PC-3 (cell line): ENCODE results near the gene RAI14.

Experiments
- EZH2 ChIP-seq: fragments of 300-600 bp; sonication (generic); IDR thresholded peaks from one replicate; pipeline ENCODE4 v1.6.1; 2017; ENCODE audit warnings: antibody characterized with exemption, mild to moderate bottlenecking, low read length; ENCODE audit not compliant: unreplicated experiment
- EZH2phosphoT487 ChIP-seq: fragments of 300-600 bp; sonication (generic); IDR thresholded peaks from 2 replicates; pipeline ENCODE4 v1.6.1; 2018; ENCODE audit warnings: mild to moderate bottlenecking, antibody characterized with exemption, low read length, borderline replicate concordance
- TF ChIP-seq, protein P1 (sequence below): fragments of 300-600 bp; sonication (generic); conservative IDR thresholded peaks from 2 replicates; pipeline ENCODE4 v1.5.1; 2017; ENCODE audit warnings: antibody characterized with exemption, low read depth, mild to moderate bottlenecking, low read length

DNA sequence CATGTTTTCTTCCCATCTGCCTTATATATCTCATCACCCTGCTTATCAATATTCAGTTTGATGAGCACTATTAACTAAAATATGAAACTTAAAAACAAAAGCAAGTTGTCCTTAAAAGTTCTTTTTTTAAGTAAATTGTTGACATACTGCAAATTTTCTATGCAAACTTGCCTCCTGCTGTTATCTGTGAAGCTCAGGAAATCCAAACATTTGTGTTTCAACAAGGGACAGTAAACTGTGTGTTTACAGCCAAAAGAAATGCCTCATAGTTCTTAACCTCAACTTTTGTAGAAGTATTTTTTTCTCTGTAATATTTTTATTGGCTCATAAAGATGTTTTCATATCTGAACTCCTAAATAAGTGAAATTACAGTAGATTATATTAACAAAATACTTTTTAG lies 175.2 kb downstream of the RAI14 start:
- TF ChIP-seq, protein P1, sequence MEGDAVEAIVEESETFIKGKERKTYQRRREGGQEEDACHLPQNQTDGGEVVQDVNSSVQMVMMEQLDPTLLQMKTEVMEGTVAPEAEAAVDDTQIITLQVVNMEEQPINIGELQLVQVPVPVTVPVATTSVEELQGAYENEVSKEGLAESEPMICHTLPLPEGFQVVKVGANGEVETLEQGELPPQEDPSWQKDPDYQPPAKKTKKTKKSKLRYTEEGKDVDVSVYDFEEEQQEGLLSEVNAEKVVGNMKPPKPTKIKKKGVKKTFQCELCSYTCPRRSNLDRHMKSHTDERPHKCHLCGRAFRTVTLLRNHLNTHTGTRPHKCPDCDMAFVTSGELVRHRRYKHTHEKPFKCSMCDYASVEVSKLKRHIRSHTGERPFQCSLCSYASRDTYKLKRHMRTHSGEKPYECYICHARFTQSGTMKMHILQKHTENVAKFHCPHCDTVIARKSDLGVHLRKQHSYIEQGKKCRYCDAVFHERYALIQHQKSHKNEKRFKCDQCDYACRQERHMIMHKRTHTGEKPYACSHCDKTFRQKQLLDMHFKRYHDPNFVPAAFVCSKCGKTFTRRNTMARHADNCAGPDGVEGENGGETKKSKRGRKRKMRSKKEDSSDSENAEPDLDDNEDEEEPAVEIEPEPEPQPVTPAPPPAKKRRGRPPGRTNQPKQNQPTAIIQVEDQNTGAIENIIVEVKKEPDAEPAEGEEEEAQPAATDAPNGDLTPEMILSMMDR, result no peak
- TF ChIP-seq EZH2 (no peak), EZH2phosphoT487 (no peak)
